ENCODE results near the gene GJC2. TPM values are rescaled to one million over a fixed set of nuclear protein-coding genes. Genes with fewer than 3 reads are reported as not detected.
"Not testable (repeated sequence)": the region's sequence is repeated elsewhere in the genome, so short reads cannot be mapped to it uniquely, and the experiment has no call there.

GJC2 gene
- total RNA-seq, 1 experiment from 2014 or later, result 0.72 TPM

DNA sequence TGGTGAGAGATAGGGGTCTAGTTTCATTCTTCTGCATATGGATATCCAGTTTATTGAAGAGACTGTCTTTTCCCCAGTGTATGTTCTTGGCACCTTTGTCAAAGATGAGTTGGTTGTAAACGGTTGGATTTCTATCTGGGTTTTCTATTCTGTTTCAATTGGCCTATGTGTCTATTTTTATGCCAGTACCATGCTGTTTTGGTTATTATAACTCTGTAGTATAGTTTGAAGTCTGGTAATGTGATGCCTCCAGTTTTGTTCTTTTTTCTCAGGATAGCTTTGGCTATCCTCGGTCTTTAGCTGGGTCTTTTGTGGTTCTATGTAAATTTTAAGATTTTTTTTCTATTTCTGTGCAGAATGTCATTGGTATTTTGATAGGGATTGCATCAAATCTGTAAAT, 38.5 kb downstream of the GJC2 start:
- H3K27ac Mint-ChIP-seq; H3K36me3 Mint-ChIP-seq; H3K9me3 Mint-ChIP-seq; CTCF ChIA-PET; DNase-seq (ENCODE audit: low spot score); H3K4me3 Mint-ChIP-seq; ATAC-seq; H3K4me1 Mint-ChIP-seq; H3K27me3 Mint-ChIP-seq (ENCODE audit: low read depth): not testable (repeated sequence)
- POLR2A ChIA-PET, result interaction anchor here (0.6 kb wide), 1 partner anchor 768 kb away, joined by 3 read pairs; no protein-coding TSS in a partner anchor

GRCh38 chr1:228190182-228190581, 40.5 kb downstream of the GJC2 start:
- Mint-ChIP-seq H3K4me3 (no peak overlapping the region), H3K36me3 (no peaks in the 10 kb centered on the region), H3K9me3 (peaks cover 10% of the 10 kb centered on the region), H3K27me3 (ENCODE audit: low read depth) (peaks cover 2% of the 10 kb centered on the region; the same call in 1 of the 2 replicates), H3K4me1 (no peaks in the 10 kb centered on the region), H3K27ac (no peak overlapping the region)
- no peak for ATAC-seq
- ChIA-PET POLR2A (no interaction called here), CTCF (no interaction called here)
- TF ChIP-seq TCF7 (CRISPR knock-in tag; IDR thresholded peaks at IDR 0.05; ENCODE audit: low read depth), result no peak
- TF ChIP-seq, protein P1, sequence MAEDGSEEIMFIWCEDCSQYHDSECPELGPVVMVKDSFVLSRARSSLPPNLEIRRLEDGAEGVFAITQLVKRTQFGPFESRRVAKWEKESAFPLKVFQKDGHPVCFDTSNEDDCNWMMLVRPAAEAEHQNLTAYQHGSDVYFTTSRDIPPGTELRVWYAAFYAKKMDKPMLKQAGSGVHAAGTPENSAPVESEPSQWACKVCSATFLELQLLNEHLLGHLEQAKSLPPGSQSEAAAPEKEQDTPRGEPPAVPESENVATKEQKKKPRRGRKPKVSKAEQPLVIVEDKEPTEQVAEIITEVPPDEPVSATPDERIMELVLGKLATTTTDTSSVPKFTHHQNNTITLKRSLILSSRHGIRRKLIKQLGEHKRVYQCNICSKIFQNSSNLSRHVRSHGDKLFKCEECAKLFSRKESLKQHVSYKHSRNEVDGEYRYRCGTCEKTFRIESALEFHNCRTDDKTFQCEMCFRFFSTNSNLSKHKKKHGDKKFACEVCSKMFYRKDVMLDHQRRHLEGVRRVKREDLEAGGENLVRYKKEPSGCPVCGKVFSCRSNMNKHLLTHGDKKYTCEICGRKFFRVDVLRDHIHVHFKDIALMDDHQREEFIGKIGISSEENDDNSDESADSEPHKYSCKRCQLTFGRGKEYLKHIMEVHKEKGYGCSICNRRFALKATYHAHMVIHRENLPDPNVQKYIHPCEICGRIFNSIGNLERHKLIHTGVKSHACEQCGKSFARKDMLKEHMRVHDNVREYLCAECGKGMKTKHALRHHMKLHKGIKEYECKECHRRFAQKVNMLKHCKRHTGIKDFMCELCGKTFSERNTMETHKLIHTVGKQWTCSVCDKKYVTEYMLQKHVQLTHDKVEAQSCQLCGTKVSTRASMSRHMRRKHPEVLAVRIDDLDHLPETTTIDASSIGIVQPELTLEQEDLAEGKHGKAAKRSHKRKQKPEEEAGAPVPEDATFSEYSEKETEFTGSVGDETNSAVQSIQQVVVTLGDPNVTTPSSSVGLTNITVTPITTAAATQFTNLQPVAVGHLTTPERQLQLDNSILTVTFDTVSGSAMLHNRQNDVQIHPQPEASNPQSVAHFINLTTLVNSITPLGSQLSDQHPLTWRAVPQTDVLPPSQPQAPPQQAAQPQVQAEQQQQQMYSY (CRISPR knock-in tag; IDR thresholded peaks at IDR 0.05), result no peak
- TF ChIP-seq RORB (CRISPR knock-in tag; IDR thresholded peaks at IDR 0.05), result no peak
- no peak for TF ChIP-seq ESRRA (CRISPR knock-in tag; IDR thresholded peaks at IDR 0.05; ENCODE audit: borderline replicate concordance)
- TF ChIP-seq NFATC4 (CRISPR knock-in tag; IDR thresholded peaks at IDR 0.05), result no peak
- no peak for TF ChIP-seq NFYB (CRISPR knock-in tag; conservative IDR thresholded peaks at IDR 0.05; ENCODE audit: low read depth)
- no peak for TF ChIP-seq E2F1 (CRISPR knock-in tag; IDR thresholded peaks at IDR 0.05)
- no peak for TF ChIP-seq ZNF138 (CRISPR knock-in tag; conservative IDR thresholded peaks at IDR 0.05)
- TF ChIP-seq MLX (CRISPR knock-in tag; IDR thresholded peaks at IDR 0.05), result no peak
- TF ChIP-seq ZNF532 (CRISPR knock-in tag; IDR thresholded peaks at IDR 0.05; ENCODE audit: borderline replicate concordance), result no peak
- no peak for TF ChIP-seq SP1 (CRISPR knock-in tag; conservative IDR thresholded peaks at IDR 0.05)
- TF ChIP-seq, protein P2, sequence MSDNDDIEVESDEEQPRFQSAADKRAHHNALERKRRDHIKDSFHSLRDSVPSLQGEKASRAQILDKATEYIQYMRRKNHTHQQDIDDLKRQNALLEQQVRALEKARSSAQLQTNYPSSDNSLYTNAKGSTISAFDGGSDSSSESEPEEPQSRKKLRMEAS (CRISPR knock-in tag; IDR thresholded peaks at IDR 0.05), result no peak
- no peak for DNase-seq (ENCODE audit: low spot score)

DNA sequence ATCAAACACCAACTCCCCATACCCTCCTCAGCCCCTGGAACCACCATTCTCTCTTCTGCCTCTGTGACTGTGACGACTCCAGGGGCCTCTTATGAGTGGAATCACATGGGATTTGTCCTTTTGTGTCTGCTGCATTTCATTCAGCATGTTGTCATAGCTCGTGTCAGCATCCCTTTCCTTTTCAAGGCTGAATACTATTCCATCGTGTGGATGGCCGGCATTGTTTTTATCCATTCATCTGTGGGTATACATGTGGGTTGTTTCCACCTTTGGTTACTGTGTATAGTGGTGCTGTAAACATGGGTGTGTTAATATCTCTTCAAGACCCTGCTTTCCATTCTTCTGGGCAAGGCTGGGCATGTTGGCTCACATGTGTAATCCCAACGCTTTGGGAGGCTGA, 41.0 kb downstream of the GJC2 start:
- CTCF ChIA-PET, result no interaction called here
- TF ChIP-seq TEAD4 (CRISPR knock-in tag; IDR thresholded peaks at IDR 0.05) (no peak), ZNF317 (CRISPR knock-in tag; IDR thresholded peaks at IDR 0.05; ENCODE audit: borderline replicate concordance, low read depth) (no peak), TEAD1 (CRISPR knock-in tag; IDR thresholded peaks at IDR 0.05) (no peak), ZBTB43 (CRISPR knock-in tag; IDR thresholded peaks at IDR 0.05) (no peak), FOXP1 (CRISPR knock-in tag; IDR thresholded peaks at IDR 0.05; ENCODE audit: borderline replicate concordance) (no peak), CREM (CRISPR knock-in tag; IDR thresholded peaks at IDR 0.05) (no peak)
- TF ChIP-seq, protein P3, sequence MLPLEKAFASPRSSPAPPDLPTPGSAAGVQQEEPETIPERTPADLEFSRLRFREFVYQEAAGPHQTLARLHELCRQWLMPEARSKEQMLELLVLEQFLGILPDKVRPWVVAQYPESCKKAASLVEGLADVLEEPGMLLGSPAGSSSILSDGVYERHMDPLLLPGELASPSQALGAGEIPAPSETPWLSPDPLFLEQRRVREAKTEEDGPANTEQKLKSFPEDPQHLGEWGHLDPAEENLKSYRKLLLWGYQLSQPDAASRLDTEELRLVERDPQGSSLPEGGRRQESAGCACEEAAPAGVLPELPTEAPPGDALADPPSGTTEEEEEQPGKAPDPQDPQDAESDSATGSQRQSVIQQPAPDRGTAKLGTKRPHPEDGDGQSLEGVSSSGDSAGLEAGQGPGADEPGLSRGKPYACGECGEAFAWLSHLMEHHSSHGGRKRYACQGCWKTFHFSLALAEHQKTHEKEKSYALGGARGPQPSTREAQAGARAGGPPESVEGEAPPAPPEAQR (CRISPR knock-in tag; IDR thresholded peaks at IDR 0.05), result no peak

More for the DNA sequence above, 41.0 kb downstream of the GJC2 start:
- POLR2A ChIA-PET, result no interaction called here
- no peak overlapping the region for H3K4me3 Mint-ChIP-seq
- DNase-seq (ENCODE audit: low spot score) (no peak), ATAC-seq (no peak)
- no peaks in the 10 kb centered on the region for H3K36me3 Mint-ChIP-seq
- H3K27ac Mint-ChIP-seq, result no peak overlapping the region
- peaks cover 2% of the 10 kb centered on the region; the same call in 1 of the 2 replicates for H3K27me3 Mint-ChIP-seq (ENCODE audit: low read depth)
- H3K9me3 Mint-ChIP-seq, result peaks cover 16% of the 10 kb centered on the region
- H3K4me1 Mint-ChIP-seq, result no peaks in the 10 kb centered on the region
